Neural progenitor cell (in vitro differentiated cells): ENCODE data around the gene PPARGC1A. TPM values are rescaled to one million over a fixed set of nuclear protein-coding genes. Genes with fewer than 3 reads are reported as not detected.

Experiments
- DNase-seq: peaks from one replicate; pipeline ENCODE4 v3.0.0-alpha.2; 2016; ENCODE audit warnings: low spot score
- H2AFZ ChIP-seq: fragments of 200-600 bp; sonication (generic); replicated peaks from 2 replicates; pipeline ENCODE4 v1.6.1; 2016; ENCODE audit warnings: antibody characterized with exemption
- H3F3A ChIP-seq: fragments of 200-600 bp; sonication (generic); 2 replicates; pipeline ENCODE4 v1.6.1; 2016; ENCODE audit warnings: antibody characterized with exemption, low read depth
- H3K27ac ChIP-seq: fragments of 200-600 bp; sonication (generic); 2 replicates; pipeline ENCODE4 v1.5.1; 2016; ENCODE audit warnings: mild to moderate bottlenecking
- H3K27me3 ChIP-seq: fragments of 200-600 bp; sonication (generic); 2 replicates; pipeline ENCODE4 v1.6.1; 2016; ENCODE audit warnings: mild to moderate bottlenecking, moderate library complexity
- H3K36me3 ChIP-seq: fragments of 200-600 bp; sonication (generic); 2 replicates; pipeline ENCODE4 v1.5.1; 2016
- H3K4me1 ChIP-seq: fragments of 200-600 bp; sonication (generic); 2 replicates; pipeline ENCODE4 v1.6.1; 2016; ENCODE audit warnings: mixed run types
- H3K4me2 ChIP-seq: fragments of 200-600 bp; sonication (generic); 2 replicates; pipeline ENCODE4 v1.6.1; 2016
- H3K4me3 ChIP-seq: fragments of 200-600 bp; sonication (generic); 2 replicates; pipeline ENCODE4 v1.5.1; 2016
- H3K79me2 ChIP-seq: fragments of 200-600 bp; sonication (generic); 2 replicates; pipeline ENCODE4 v1.6.1; 2016; ENCODE audit warnings: low read depth
- H3K9ac ChIP-seq: fragments of 200-600 bp; sonication (generic); 2 replicates; pipeline ENCODE4 v1.6.1; 2016
- H3K9me3 ChIP-seq: fragments of 200-600 bp; sonication (generic); 2 replicates; pipeline ENCODE4 v1.5.1; 2016; ENCODE audit warnings: low read depth
- H4K20me1 ChIP-seq: fragments of 200-600 bp; sonication (generic); 2 replicates; pipeline ENCODE4 v1.6.1; 2016; ENCODE audit warnings: low read depth
- H3K27ac Mint-ChIP-seq: 3 replicates; pipeline ENCODE4 v1.8.0; 2021; ENCODE audit warnings: mixed read lengths
- H3K27me3 Mint-ChIP-seq: 2 replicates; pipeline ENCODE4 v1.8.0; 2022; ENCODE audit warnings: low read depth, mild to moderate bottlenecking, inconsistent platforms, moderate library complexity, mixed read lengths; ENCODE audit not compliant: insufficient read depth
- H3K36me3 Mint-ChIP-seq: 3 replicates; pipeline ENCODE4 v1.8.0; 2021; ENCODE audit warnings: mixed read lengths
- H3K4me1 Mint-ChIP-seq: 3 replicates; pipeline ENCODE4 v1.8.0; 2021; ENCODE audit warnings: mixed read lengths
- H3K4me3 Mint-ChIP-seq: 3 replicates; pipeline ENCODE4 v1.8.0; 2021; ENCODE audit warnings: mild to moderate bottlenecking, moderate library complexity, mixed read lengths
- H3K9me3 Mint-ChIP-seq: 3 replicates; pipeline ENCODE4 v1.8.0; 2020; ENCODE audit warnings: mixed read lengths
- EZH2 ChIP-seq: fragments of 200-600 bp; sonication (generic); IDR thresholded peaks from 2 replicates; pipeline ENCODE4 v1.6.1; 2017; ENCODE audit warnings: antibody characterized with exemption, mild to moderate bottlenecking, moderate library complexity
- EZH2phosphoT487 ChIP-seq: fragments of 200-600 bp; sonication (generic); IDR thresholded peaks from 2 replicates; pipeline ENCODE4 v1.6.1; 2017; ENCODE audit warnings: antibody characterized with exemption
- total RNA-seq: library from RNA; depleted of rRNA; stranded (reverse); fragments of >200 nt; gene quantifications from 2 replicates; pipeline ENCODE4 v1.2.3, GENCODE V29; 2015; ENCODE audit warnings: low replicate concordance
- TF ChIP-seq, protein P1 (sequence below): fragments of 200-600 bp; sonication (generic); IDR thresholded peaks from 2 replicates; pipeline ENCODE4 v1.5.1; 2017; ENCODE audit warnings: antibody characterized with exemption, mild to moderate bottlenecking

PPARGC1A gene
- total RNA-seq, 1 donor from 2014 or later, result 6.6 TPM

DNA sequence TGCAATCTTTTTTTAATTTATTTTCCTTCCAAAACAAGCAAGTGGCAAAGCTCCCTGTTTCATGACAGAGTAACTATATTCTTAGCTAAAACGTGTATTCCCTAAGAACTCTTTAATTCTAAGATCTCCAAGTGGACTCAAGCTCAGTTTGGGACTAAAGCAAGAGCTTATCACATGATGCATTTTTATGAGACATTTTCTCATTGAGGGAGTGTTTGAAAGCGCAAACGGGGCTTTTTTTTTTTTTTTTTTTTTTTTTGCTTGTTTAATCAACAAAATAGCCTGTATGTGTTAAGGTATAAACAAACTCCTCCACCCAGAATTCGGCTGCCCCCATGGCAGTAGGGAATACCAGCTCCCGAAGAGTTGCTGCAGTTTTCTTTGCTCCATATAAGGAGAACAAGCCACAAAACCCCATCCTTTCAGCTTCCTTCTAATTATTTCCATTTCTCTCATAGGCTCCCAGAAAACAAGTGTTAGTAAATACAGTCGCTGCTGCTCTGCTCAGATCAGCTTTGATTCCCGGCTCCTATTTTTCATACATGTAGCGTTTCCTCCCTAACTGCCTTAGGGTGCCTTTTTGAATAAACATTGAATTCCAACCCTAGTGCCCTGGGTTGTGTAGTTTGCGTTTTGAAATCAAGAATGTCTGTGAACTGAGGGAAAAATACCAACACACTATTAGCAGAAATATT is 669 bp upstream of the PPARGC1A start:
- peak overlapping the region; percentile 89 for H3K4me3 Mint-ChIP-seq
- peak; percentile 9 for DNase-seq
- peaks cover 46% of the 10 kb centered on the region for H3K4me1 Mint-ChIP-seq

DNA sequence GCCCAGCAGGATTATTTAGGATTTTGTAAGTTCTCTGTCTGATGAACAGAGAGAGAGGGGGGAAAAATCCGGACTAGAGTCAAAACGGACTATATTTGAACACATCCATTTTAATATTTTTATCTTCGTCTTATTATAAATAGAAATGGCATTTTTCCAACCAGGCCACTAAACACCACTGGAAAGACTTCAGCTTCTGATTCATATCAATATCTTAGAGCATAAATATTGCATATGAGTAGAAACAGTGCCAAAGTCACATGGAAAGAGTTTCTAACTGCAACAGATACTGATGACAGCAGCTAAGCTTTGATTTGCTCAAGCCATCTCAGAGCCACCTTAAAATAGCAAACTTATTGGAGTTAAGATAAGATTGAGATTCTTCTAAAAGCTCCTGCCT is 456 bp downstream of the PPARGC1A start:
- Histone ChIP-seq H3K27ac (no peak overlapping the region), H3F3A (no peaks in the 10 kb centered on the region), H2AFZ (peak overlapping the region; percentile 92), H3K79me2 (no peaks in the 10 kb centered on the region), H3K9ac (no peak overlapping the region), H4K20me1 (no peaks in the 10 kb centered on the region), H3K36me3 (no peaks in the 10 kb centered on the region), H3K4me1 (peaks cover 24% of the 10 kb centered on the region), H3K4me2 (peak overlapping the region; percentile 89), H3K4me3 (peak overlapping the region; percentile 50), H3K9me3 (no peaks in the 10 kb centered on the region), H3K27me3 (peaks cover 21% of the 10 kb centered on the region)
- Mint-ChIP-seq H3K27ac (no peak overlapping the region), H3K4me3 (peak overlapping the region; percentile 89), H3K9me3 (no peaks in the 10 kb centered on the region), H3K36me3 (peaks cover 3% of the 10 kb centered on the region), H3K4me1 (peaks cover 46% of the 10 kb centered on the region), H3K27me3 (no peaks in the 10 kb centered on the region)
- DNase-seq, result no peak
- TF ChIP-seq EZH2phosphoT487, result no peak
- TF ChIP-seq, protein P1, sequence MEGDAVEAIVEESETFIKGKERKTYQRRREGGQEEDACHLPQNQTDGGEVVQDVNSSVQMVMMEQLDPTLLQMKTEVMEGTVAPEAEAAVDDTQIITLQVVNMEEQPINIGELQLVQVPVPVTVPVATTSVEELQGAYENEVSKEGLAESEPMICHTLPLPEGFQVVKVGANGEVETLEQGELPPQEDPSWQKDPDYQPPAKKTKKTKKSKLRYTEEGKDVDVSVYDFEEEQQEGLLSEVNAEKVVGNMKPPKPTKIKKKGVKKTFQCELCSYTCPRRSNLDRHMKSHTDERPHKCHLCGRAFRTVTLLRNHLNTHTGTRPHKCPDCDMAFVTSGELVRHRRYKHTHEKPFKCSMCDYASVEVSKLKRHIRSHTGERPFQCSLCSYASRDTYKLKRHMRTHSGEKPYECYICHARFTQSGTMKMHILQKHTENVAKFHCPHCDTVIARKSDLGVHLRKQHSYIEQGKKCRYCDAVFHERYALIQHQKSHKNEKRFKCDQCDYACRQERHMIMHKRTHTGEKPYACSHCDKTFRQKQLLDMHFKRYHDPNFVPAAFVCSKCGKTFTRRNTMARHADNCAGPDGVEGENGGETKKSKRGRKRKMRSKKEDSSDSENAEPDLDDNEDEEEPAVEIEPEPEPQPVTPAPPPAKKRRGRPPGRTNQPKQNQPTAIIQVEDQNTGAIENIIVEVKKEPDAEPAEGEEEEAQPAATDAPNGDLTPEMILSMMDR, result no peak
- no peak for TF ChIP-seq EZH2

More for the DNA sequence above, 669 bp upstream of the PPARGC1A start:
- H3K79me2 ChIP-seq, result no peaks in the 10 kb centered on the region
- H3K27me3 ChIP-seq, result peaks cover 21% of the 10 kb centered on the region
- TF ChIP-seq EZH2phosphoT487, result no peak
- TF ChIP-seq EZH2, result no peak
- TF ChIP-seq, protein P1, result no peak
- H3K9ac ChIP-seq, result no peak overlapping the region
- peaks cover 24% of the 10 kb centered on the region for H3K4me1 ChIP-seq
- H3K9me3 Mint-ChIP-seq, result no peaks in the 10 kb centered on the region
- H3K4me2 ChIP-seq, result peak overlapping the region; percentile 89
- no peaks in the 10 kb centered on the region for H3K9me3 ChIP-seq
- H3K4me3 ChIP-seq, result peak overlapping the region; percentile 50
- H4K20me1 ChIP-seq, result no peaks in the 10 kb centered on the region
- no peaks in the 10 kb centered on the region for H3K36me3 Mint-ChIP-seq
- H3K27ac ChIP-seq, result no peak overlapping the region
- H3F3A ChIP-seq, result no peaks in the 10 kb centered on the region
- H3K27ac Mint-ChIP-seq, result peak overlapping the region; percentile 93
- peak overlapping the region; percentile 83 for H2AFZ ChIP-seq
- H3K36me3 ChIP-seq, result no peaks in the 10 kb centered on the region
- peaks cover 2% of the 10 kb centered on the region for H3K27me3 Mint-ChIP-seq

DNA sequence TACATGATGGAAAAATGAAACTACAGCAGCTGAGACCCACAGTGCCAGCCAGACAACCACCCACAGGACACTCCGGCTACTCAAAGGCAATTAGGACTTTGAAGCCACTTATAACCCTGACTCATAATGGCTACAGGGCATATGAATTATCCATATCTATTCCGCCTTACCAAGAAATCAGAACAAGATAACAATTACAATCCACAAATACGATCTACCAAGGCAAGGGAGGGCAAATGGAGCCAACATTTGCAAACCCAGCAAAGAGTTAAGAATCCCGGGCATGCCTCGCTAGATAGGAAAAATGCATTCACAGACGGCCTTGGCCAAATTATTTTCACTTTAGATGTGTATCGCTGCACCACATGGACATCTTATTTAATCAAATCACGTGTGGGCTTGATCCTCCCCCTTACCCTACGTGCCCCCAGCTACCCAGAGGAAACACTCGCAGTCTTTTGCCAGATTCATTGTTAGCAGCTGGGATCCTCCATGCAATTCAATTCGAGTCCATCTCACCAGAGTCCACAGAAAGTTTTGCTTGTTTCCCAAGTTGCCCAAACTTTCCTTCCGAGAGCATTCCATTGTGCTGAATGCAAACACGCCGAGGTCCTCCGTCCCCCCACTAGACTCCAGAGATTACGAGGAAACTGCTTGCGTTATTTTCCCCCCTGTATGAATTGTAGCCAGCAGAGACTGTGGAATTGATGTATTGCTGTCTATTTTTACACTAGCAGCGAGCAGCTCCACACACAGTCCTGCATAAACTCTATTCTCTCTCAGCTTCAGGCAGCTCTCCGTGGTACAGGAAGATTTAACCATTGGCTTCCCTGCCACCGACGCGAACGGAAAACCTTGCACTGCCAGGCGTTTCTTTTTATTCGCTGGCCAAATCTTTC is 1.2 kb downstream of the PPARGC1A start:
- Histone ChIP-seq H3K4me2 (peak overlapping the region; percentile 89), H3K27ac (no peak overlapping the region), H3K36me3 (no peaks in the 10 kb centered on the region), H3F3A (no peaks in the 10 kb centered on the region), H3K4me1 (peaks cover 24% of the 10 kb centered on the region), H3K4me3 (peak overlapping the region; percentile 50), H3K9me3 (no peaks in the 10 kb centered on the region), H2AFZ (peak overlapping the region; percentile 92), H3K79me2 (no peaks in the 10 kb centered on the region), H3K9ac (no peak overlapping the region), H4K20me1 (no peaks in the 10 kb centered on the region), H3K27me3 (peaks cover 21% of the 10 kb centered on the region)
- Mint-ChIP-seq H3K36me3 (peaks cover 3% of the 10 kb centered on the region), H3K4me1 (peaks cover 46% of the 10 kb centered on the region), H3K4me3 (peak overlapping the region; percentile 89), H3K27me3 (no peaks in the 10 kb centered on the region), H3K9me3 (no peaks in the 10 kb centered on the region), H3K27ac (peak overlapping the region; percentile 67)
- TF ChIP-seq EZH2, result no peak
- TF ChIP-seq, protein P1, result no peak
- no peak for TF ChIP-seq EZH2phosphoT487
- peak; percentile 29 for DNase-seq
